ENCODE measurements around the gene KREMEN1. TPM values are rescaled to one million over a fixed set of nuclear protein-coding genes. Genes with fewer than 3 reads are reported as not detected.
A peak's percentile ranks its signal among the peaks of the same experiment; 100 is the strongest.

KREMEN1 gene
- total RNA-seq, 2 experiments from 2014 or later, result not detected

DNA sequence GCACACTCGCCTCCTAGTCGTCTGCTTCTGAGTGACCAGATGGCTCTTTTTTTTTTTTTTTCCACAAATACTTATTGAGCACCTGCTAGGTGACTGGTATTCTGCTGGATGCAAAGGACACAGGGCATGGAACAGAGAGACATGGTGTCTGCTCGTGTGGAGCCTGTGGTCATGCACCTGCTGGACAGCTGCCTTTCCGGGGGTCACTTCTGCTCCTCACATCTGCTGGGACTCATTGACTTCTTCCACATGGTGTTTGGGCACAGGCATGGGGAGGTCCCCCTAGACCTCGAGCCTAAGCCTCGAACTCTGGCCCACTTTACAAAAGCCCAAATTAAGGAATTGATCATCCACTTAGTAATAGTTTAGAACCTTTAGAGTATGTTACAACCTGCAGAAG lies 93.3 kb downstream of the KREMEN1 start:
- H3K4me1 Mint-ChIP-seq (ENCODE audit: low read depth), result peaks cover 18% of the 10 kb centered on the region
- H3K9me3 Mint-ChIP-seq, result no peaks in the 10 kb centered on the region
- Histone ChIP-seq H3K27ac (ENCODE audit: low read depth in 1 of 2, low read length in 2 of 2) (no peak overlapping the region), H3K27me3 (ENCODE audit: control insufficient read depth in 1 of 2, insufficient read depth in 2 of 2, low read length in 2 of 2) (no peaks in the 10 kb centered on the region), H3K4me3 (ENCODE audit: low read length) (no peak overlapping the region), H3K9me3 (ENCODE audit: control insufficient read depth in 1 of 2, insufficient read depth in 1 of 2, low read length in 2 of 2) (no peaks in the 10 kb centered on the region), H3K4me1 (ENCODE audit: insufficient read depth, low read length) (peaks cover 12% of the 10 kb centered on the region), H3K36me3 (ENCODE audit: insufficient read depth, low read length) (no peaks in the 10 kb centered on the region)
- ChIA-PET POLR2A (no interaction called here), CTCF (no interaction called here)
- H3K36me3 Mint-ChIP-seq (ENCODE audit: low read depth), result no peaks in the 10 kb centered on the region
- no peak for ATAC-seq (ENCODE audit: poor library complexity)
- DNase-seq, result no peak
- no peak overlapping the region for H3K27ac Mint-ChIP-seq
- H3K4me3 Mint-ChIP-seq, result no peak overlapping the region
- TF ChIP-seq, protein P1, sequence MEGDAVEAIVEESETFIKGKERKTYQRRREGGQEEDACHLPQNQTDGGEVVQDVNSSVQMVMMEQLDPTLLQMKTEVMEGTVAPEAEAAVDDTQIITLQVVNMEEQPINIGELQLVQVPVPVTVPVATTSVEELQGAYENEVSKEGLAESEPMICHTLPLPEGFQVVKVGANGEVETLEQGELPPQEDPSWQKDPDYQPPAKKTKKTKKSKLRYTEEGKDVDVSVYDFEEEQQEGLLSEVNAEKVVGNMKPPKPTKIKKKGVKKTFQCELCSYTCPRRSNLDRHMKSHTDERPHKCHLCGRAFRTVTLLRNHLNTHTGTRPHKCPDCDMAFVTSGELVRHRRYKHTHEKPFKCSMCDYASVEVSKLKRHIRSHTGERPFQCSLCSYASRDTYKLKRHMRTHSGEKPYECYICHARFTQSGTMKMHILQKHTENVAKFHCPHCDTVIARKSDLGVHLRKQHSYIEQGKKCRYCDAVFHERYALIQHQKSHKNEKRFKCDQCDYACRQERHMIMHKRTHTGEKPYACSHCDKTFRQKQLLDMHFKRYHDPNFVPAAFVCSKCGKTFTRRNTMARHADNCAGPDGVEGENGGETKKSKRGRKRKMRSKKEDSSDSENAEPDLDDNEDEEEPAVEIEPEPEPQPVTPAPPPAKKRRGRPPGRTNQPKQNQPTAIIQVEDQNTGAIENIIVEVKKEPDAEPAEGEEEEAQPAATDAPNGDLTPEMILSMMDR (IDR thresholded peaks at IDR 0.05), result no peak
- intact Hi-C loops (cut with DNase I, micrococcal nuclease), result no loop called here
- H3K27me3 Mint-ChIP-seq, result peaks cover 7% of the 10 kb centered on the region

DNA sequence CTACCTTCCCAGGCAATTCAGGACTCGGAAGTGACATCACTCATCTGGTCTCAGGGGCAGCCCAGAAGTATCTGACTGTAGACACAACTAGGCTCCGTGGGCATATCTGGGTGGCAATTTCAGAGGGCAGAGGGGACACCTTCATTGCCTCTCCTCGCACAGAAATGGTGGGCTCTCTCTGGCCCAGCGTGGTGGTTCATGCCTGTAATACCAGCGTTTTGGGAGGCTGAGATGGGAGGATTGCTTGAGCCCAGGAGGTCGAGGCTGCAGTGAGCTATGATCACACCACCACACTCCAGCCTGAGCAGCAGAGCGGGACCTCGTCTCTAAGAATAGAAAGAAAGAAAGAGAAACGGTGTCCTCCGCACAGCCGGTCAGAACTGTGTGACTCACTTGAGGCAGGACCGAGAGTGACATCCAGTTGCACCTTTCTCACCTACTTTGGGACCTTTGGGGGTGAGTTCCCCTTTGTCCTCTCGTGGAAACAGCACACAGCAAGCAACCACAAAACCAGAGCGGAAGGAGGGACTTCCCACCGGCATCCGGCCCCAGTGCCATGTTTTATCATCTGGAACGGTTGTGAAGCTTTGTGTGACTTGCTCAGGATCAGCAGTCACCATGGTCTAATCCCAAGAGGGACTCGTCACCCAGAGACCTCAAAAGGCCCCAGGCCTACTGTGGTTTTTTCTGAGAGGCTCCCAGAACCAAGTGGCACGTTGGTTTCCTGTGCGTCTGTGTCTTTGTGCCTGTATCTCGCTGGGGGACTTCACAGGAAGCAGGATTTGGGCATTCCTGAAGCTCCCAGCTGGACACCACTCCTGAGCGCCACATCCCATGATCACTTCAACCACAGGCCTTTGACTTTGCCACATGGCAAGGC lies 94.4 kb downstream of the KREMEN1 start:
- Mint-ChIP-seq H3K4me3 (no peak overlapping the region), H3K27me3 (peaks cover 3% of the 10 kb centered on the region), H3K4me1 (ENCODE audit: low read depth) (peaks cover 18% of the 10 kb centered on the region), H3K27ac (no peak overlapping the region), H3K9me3 (no peaks in the 10 kb centered on the region), H3K36me3 (ENCODE audit: low read depth) (no peaks in the 10 kb centered on the region)
- TF ChIP-seq, protein P1 (IDR thresholded peaks at IDR 0.05), result no peak
- peak overlapping the region; percentile 16 for H3K4me3 ChIP-seq (ENCODE audit: low read length)
- no peaks in the 10 kb centered on the region for H3K27me3 ChIP-seq (ENCODE audit: control insufficient read depth in 1 of 2, insufficient read depth in 2 of 2, low read length in 2 of 2)
- no peak overlapping the region for H3K27ac ChIP-seq (ENCODE audit: low read depth in 1 of 2, low read length in 2 of 2)
- peaks cover 0 to 8% of the 10 kb centered on the region in 2 experiments for H3K9me3 ChIP-seq (ENCODE audit: control insufficient read depth in 1 of 2, insufficient read depth in 1 of 2, low read length in 2 of 2)
- POLR2A ChIA-PET, result no interaction called here
- ATAC-seq (ENCODE audit: poor library complexity) (peak; percentile 51), DNase-seq (peak in 6 of 14 experiments; percentile 12 to 72 (median 30))
- peaks cover 12% of the 10 kb centered on the region for H3K4me1 ChIP-seq (ENCODE audit: insufficient read depth, low read length)
- intact Hi-C loops (cut with DNase I, micrococcal nuclease), result no loop called here
- CTCF ChIA-PET, result no interaction called here
- no peaks in the 10 kb centered on the region for H3K36me3 ChIP-seq (ENCODE audit: insufficient read depth, low read length)

DNA sequence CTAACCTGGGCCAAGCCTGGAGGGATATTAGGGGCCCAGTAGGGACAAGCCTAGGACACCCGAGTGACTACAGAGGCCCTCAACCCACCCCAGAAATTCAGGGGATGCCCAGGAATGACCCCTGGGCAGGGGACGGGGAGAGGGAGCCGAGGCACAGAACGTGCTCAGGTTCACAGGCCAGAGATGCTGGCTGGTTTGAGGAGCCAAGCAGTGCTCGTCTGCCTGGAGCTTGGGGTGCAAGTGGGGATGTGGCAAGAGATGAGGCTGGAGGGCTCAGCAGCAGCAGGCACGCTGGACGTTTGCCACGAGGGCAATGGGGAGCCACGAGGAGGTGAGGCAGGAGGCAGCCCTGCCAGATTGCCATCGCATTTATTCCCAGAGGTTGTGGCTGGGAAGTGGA lies 98.9 kb downstream of the KREMEN1 start:
- ATAC-seq (ENCODE audit: poor library complexity), result no peak
- CTCF ChIA-PET, result no interaction called here
- no peak overlapping the region for H3K4me3 ChIP-seq (ENCODE audit: low read length)

More for the DNA sequence above, 98.9 kb downstream of the KREMEN1 start:
- H3K4me3 Mint-ChIP-seq, result no peak overlapping the region
- intact Hi-C loops (cut with DNase I, micrococcal nuclease), result no loop called here
- H3K4me1 ChIP-seq (ENCODE audit: insufficient read depth, low read length), result peaks cover 11% of the 10 kb centered on the region
- POLR2A ChIA-PET, result no interaction called here
- H3K4me1 Mint-ChIP-seq (ENCODE audit: low read depth), result peaks cover 11% of the 10 kb centered on the region
- no peaks in the 10 kb centered on the region for H3K36me3 ChIP-seq (ENCODE audit: insufficient read depth, low read length)
- H3K27me3 Mint-ChIP-seq, result no peaks in the 10 kb centered on the region
- H3K27ac ChIP-seq (ENCODE audit: low read depth in 1 of 2, low read length in 2 of 2), result no peak overlapping the region
- TF ChIP-seq, protein P1 (IDR thresholded peaks at IDR 0.05), result no peak
- peaks cover 21% of the 10 kb centered on the region in 2 experiments for H3K9me3 ChIP-seq (ENCODE audit: control insufficient read depth in 1 of 2, insufficient read depth in 1 of 2, low read length in 2 of 2)
- H3K27me3 ChIP-seq (ENCODE audit: control insufficient read depth in 1 of 2, insufficient read depth in 2 of 2, low read length in 2 of 2), result no peaks in the 10 kb centered on the region
- H3K36me3 Mint-ChIP-seq (ENCODE audit: low read depth), result no peaks in the 10 kb centered on the region
- DNase-seq, result no peak
- no peak overlapping the region for H3K27ac Mint-ChIP-seq
- peaks cover 7% of the 10 kb centered on the region for H3K9me3 Mint-ChIP-seq

All from CD4-positive, alpha-beta T cell (primary cell).